ENCODE measurements around the gene LHFPL2. TPM values are rescaled to one million over a fixed set of nuclear protein-coding genes. Genes with fewer than 3 reads are reported as not detected.

The LHFPL2 gene
- total RNA-seq, 1 donor from 2014 or later = 32.4 TPM

GRCh38 chr5:78501411-78502352 lies 146.9 kb downstream of the LHFPL2 start:
- no peaks in the 10 kb centered on the region for H3K27me3 ChIP-seq (ENCODE audit: control insufficient read depth, insufficient read depth, low read length)
- H3K4me3 ChIP-seq (ENCODE audit: low read depth, low read length) = no peak overlapping the region
- no peak for TF ChIP-seq CTCF (IDR thresholded peaks at IDR 0.05; ENCODE audit: insufficient read depth, low read length, severe bottlenecking)
- no peaks in the 10 kb centered on the region for H3K36me3 ChIP-seq (ENCODE audit: control insufficient read depth, insufficient read depth, low read length)
- no peak for DNase-seq (ENCODE audit: low read depth)
- no peak for FAIRE-seq

- no peak for FAIRE-seq
Observed at GRCh38 chr5:78500871-78501270, 147.7 kb downstream of the LHFPL2 start.

GRCh38 chr5:78500028-78500427 lies 148.5 kb downstream of the LHFPL2 start:
- no peak overlapping the region for H3K4me3 ChIP-seq (ENCODE audit: low read depth, low read length)
- no peaks in the 10 kb centered on the region for H3K27me3 ChIP-seq (ENCODE audit: control insufficient read depth, insufficient read depth, low read length)
- no peaks in the 10 kb centered on the region for H3K36me3 ChIP-seq (ENCODE audit: control insufficient read depth, insufficient read depth, low read length)
- DNase-seq (ENCODE audit: low read depth) (no peak), FAIRE-seq (no peak)
- no peak for TF ChIP-seq CTCF (IDR thresholded peaks at IDR 0.05; ENCODE audit: insufficient read depth, low read length, severe bottlenecking)

More at GRCh38 chr5:78500871-78501270, 147.7 kb downstream of the LHFPL2 start:
- TF ChIP-seq CTCF (IDR thresholded peaks at IDR 0.05; ENCODE audit: insufficient read depth, low read length, severe bottlenecking) = no peak
- DNase-seq (ENCODE audit: low read depth) = no peak
- H3K27me3 ChIP-seq (ENCODE audit: control insufficient read depth, insufficient read depth, low read length) = no peaks in the 10 kb centered on the region
- no peak overlapping the region for H3K4me3 ChIP-seq (ENCODE audit: low read depth, low read length)
- H3K36me3 ChIP-seq (ENCODE audit: control insufficient read depth, insufficient read depth, low read length) = no peaks in the 10 kb centered on the region

GRCh38 chr5:78499485-78499884 lies 149.1 kb downstream of the LHFPL2 start:
- H3K27me3 ChIP-seq (ENCODE audit: control insufficient read depth, insufficient read depth, low read length) = no peaks in the 10 kb centered on the region
- TF ChIP-seq CTCF (IDR thresholded peaks at IDR 0.05; ENCODE audit: insufficient read depth, low read length, severe bottlenecking) = no peak
- no peak for FAIRE-seq

GRCh38 chr5:78497573-78498533 lies 150.7 kb downstream of the LHFPL2 start:
- DNase-seq (ENCODE audit: low read depth) = no peak
- H3K36me3 ChIP-seq (ENCODE audit: control insufficient read depth, insufficient read depth, low read length) = no peaks in the 10 kb centered on the region
- H3K27me3 ChIP-seq (ENCODE audit: control insufficient read depth, insufficient read depth, low read length) = no peaks in the 10 kb centered on the region
- no peak for FAIRE-seq
- TF ChIP-seq CTCF (IDR thresholded peaks at IDR 0.05; ENCODE audit: insufficient read depth, low read length, severe bottlenecking) = no peak
- H3K4me3 ChIP-seq (ENCODE audit: low read depth, low read length) = no peak overlapping the region

More at GRCh38 chr5:78499485-78499884, 149.1 kb downstream of the LHFPL2 start:
- Histone ChIP-seq H3K36me3 (ENCODE audit: control insufficient read depth, insufficient read depth, low read length) (no peaks in the 10 kb centered on the region), H3K4me3 (ENCODE audit: low read depth, low read length) (no peak overlapping the region)
- no peak for DNase-seq (ENCODE audit: low read depth)

All from bronchial epithelial cell (primary cell).